Smooth muscle cell (in vitro differentiated cells): ENCODE results near the gene PLPPR1. TPM values are rescaled to one million over a fixed set of nuclear protein-coding genes. Genes with fewer than 3 reads are reported as not detected.

ENCODE experiments used
- DNase-seq: peaks from one replicate; lab custom pipeline; 2025; ENCODE audit not compliant: unreplicated experiment; lab: John Stamatoyannopoulos, UW
- H2AFZ ChIP-seq: fragments of 200-600 bp; sonication (generic); 2 replicates; pipeline ENCODE4 v1.6.0; 2016; ENCODE audit warnings: antibody characterized with exemption, low read depth, mild to moderate bottlenecking
- H3F3A ChIP-seq: fragments of 200-600 bp; sonication (generic); 2 replicates; pipeline ENCODE4 v1.6.0; 2017; ENCODE audit warnings: antibody characterized with exemption, low read depth
- H3K27ac ChIP-seq: fragments of 200-600 bp; sonication (generic); 2 replicates; pipeline ENCODE4 v1.5.1; 2016; ENCODE audit warnings: low read depth, mild to moderate bottlenecking
- H3K27me3 ChIP-seq: fragments of 200-600 bp; sonication (generic); 2 replicates; pipeline ENCODE4 v1.6.1; 2016; ENCODE audit warnings: low read depth, mild to moderate bottlenecking
- H3K36me3 ChIP-seq: fragments of 200-600 bp; sonication (generic); 2 replicates; pipeline ENCODE4 v1.5.1; 2016; ENCODE audit warnings: low read depth
- H3K4me1 ChIP-seq: fragments of 200-600 bp; sonication (generic); 2 replicates; pipeline ENCODE4 v1.5.1; 2016; ENCODE audit warnings: low read depth
- H3K4me2 ChIP-seq: fragments of 200-600 bp; sonication (generic); 2 replicates; pipeline ENCODE4 v1.6.0; 2016; ENCODE audit warnings: mild to moderate bottlenecking
- H3K4me3 ChIP-seq: fragments of 200-600 bp; sonication (generic); 2 replicates; pipeline ENCODE4 v1.5.1; 2016; ENCODE audit warnings: mild to moderate bottlenecking
- H3K79me2 ChIP-seq: fragments of 200-600 bp; sonication (generic); 2 replicates; pipeline ENCODE4 v1.6.0; 2016; ENCODE audit warnings: low read depth, mild to moderate bottlenecking
- H3K9ac ChIP-seq: fragments of 200-600 bp; sonication (generic); 2 replicates; pipeline ENCODE4 v1.6.0; 2016; ENCODE audit warnings: low read depth
- H3K9me3 ChIP-seq: fragments of 200-600 bp; sonication (generic); replicated peaks from 2 replicates; pipeline ENCODE4 v1.5.1; 2016; ENCODE audit warnings: low read depth
- H4K20me1 ChIP-seq: fragments of 200-600 bp; sonication (generic); 2 replicates; pipeline ENCODE4 v1.6.0; 2016; ENCODE audit warnings: low read depth
- CTCF ChIP-seq: fragments of 200-600 bp; sonication (generic); IDR thresholded peaks from 2 replicates; pipeline ENCODE4 v1.5.1; 2017; ENCODE audit warnings: borderline replicate concordance, mild to moderate bottlenecking, antibody characterized with exemption; ENCODE audit not compliant: insufficient read depth, poor library complexity, severe bottlenecking
- WGBS: methylation state at CpG from one replicate; pipeline ENCODE4 v1.1.7; 2016; ENCODE audit warnings: low lambda C conversion rate; 5-methylcytosine and 5-hydroxymethylcytosine counted together
- polyA plus RNA-seq: library from polyadenylated mRNA; unstranded; fragments of >200 nt; fragmentation: Nextera tagmentation; extraction: Ambion mirVana; gene quantifications from 2 replicates; pipeline ENCODE4 v1.2.1, GENCODE V29; 2016
- total RNA-seq: library from RNA; depleted of rRNA; stranded (reverse); fragments of >200 nt; gene quantifications from 2 replicates; pipeline ENCODE4 v1.2.3, GENCODE V29; 2014

Gene PLPPR1
- total and polyA plus RNA-seq, 2 experiments from 2014 or later: not detected

GRCh38 chr9:101333490-101333889, 305.0 kb downstream of the PLPPR1 start:
- Histone ChIP-seq H3F3A (no peaks in the 10 kb centered on the region), H3K27me3 (no peaks in the 10 kb centered on the region), H3K4me2 (no peak overlapping the region), H3K9me3 (no peaks in the 10 kb centered on the region), H3K27ac (no peak overlapping the region), H2AFZ (no peak overlapping the region), H3K4me3 (no peak overlapping the region), H3K79me2 (no peaks in the 10 kb centered on the region), H4K20me1 (no peaks in the 10 kb centered on the region), H3K36me3 (no peaks in the 10 kb centered on the region), H3K4me1 (no peaks in the 10 kb centered on the region), H3K9ac (no peak overlapping the region)
- WGBS: 92% methylated on average over 4 of the region's 4 CpGs
- no peak for TF ChIP-seq CTCF
- no peak for DNase-seq

DNA sequence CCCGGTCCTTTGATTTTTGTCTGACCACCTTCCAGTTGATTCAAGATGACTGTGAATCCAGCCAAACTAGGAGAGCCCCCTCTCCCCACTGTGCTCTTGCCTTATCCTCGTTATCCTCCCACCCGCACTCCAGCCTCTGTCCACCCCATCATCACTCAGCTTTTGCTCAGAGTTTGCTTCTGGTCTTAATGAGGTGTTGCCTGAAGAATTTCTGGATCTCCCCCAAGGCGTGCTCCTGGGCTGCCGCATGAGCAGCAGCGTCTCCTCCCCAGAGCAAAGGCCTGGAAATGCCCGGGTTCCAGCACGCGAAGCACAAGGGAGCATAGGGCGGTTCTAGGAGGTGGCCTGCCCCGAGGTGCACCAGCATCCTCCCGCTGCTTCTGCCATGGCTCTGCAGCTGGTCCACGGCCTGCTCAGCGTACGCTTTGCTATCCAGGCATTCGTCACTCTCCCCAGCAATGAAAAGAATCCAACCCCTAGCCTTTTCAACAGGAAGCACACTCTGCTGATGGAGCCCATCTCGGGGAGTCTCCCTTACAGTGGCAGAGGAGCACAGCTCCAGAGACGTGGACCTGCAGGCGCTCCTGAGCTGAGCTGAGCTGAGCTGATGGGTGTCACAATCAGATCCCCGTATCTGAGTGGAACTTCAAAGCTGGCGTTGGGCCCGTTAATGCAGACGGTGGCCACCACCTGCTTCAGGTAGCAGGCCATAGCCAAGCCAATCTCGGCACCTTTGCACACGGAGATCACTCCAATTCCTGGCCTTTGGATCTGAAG, 305.6 kb downstream of the PLPPR1 start:
- Histone ChIP-seq H2AFZ (no peak overlapping the region), H4K20me1 (no peaks in the 10 kb centered on the region), H3K9ac (no peak overlapping the region), H3K9me3 (no peaks in the 10 kb centered on the region), H3F3A (no peaks in the 10 kb centered on the region), H3K36me3 (no peaks in the 10 kb centered on the region), H3K4me3 (no peak overlapping the region), H3K27ac (no peak overlapping the region), H3K79me2 (no peaks in the 10 kb centered on the region), H3K27me3 (no peaks in the 10 kb centered on the region), H3K4me1 (no peaks in the 10 kb centered on the region), H3K4me2 (no peak overlapping the region)
- WGBS: 91% methylated on average over 25 of the region's 25 CpGs
- no peak for DNase-seq
- no peak for TF ChIP-seq CTCF

- H4K20me1 ChIP-seq: no peaks in the 10 kb centered on the region
- H3K27me3 ChIP-seq: no peaks in the 10 kb centered on the region
- H3K4me2 ChIP-seq: no peak overlapping the region
- no peak overlapping the region for H2AFZ ChIP-seq
- DNase-seq: no peak
- H3K9ac ChIP-seq: no peak overlapping the region
- no peak overlapping the region for H3K27ac ChIP-seq
- no peak overlapping the region for H3K4me3 ChIP-seq
- no peaks in the 10 kb centered on the region for H3F3A ChIP-seq
- H3K9me3 ChIP-seq: no peaks in the 10 kb centered on the region
- no peaks in the 10 kb centered on the region for H3K36me3 ChIP-seq
- no peaks in the 10 kb centered on the region for H3K79me2 ChIP-seq
- TF ChIP-seq CTCF: no peak
- H3K4me1 ChIP-seq: no peaks in the 10 kb centered on the region
Observed at GRCh38 chr9:101336091-101336490, 307.6 kb downstream of the PLPPR1 start.

- Histone ChIP-seq H3K9ac (no peak overlapping the region), H3K4me3 (no peak overlapping the region), H3K9me3 (no peaks in the 10 kb centered on the region), H3K79me2 (no peaks in the 10 kb centered on the region), H3K4me2 (no peak overlapping the region), H2AFZ (no peak overlapping the region), H3K27me3 (no peaks in the 10 kb centered on the region), H3K27ac (no peak overlapping the region), H3K4me1 (no peaks in the 10 kb centered on the region), H3K36me3 (no peaks in the 10 kb centered on the region), H4K20me1 (no peaks in the 10 kb centered on the region), H3F3A (no peaks in the 10 kb centered on the region)
- WGBS: 89% methylated on average over 2 of the region's 2 CpGs
- TF ChIP-seq CTCF: no peak
- DNase-seq: no peak
Observed at GRCh38 chr9:101337237-101337636, 308.7 kb downstream of the PLPPR1 start.
